NCI-H187 treated with DMSO at 0.1 percent for 48 hours (cell line): Measurements from ENCODE around the gene GPR156.
"Not testable (repeated sequence)": the region's sequence is repeated elsewhere in the genome, so short reads cannot be mapped to it uniquely, and the experiment has no call there.

ENCODE experiments used
- DNase-seq: peaks from one replicate; lab custom pipeline; 2025; lab: John Stamatoyannopoulos, UW

The GPR156 gene

DNA sequence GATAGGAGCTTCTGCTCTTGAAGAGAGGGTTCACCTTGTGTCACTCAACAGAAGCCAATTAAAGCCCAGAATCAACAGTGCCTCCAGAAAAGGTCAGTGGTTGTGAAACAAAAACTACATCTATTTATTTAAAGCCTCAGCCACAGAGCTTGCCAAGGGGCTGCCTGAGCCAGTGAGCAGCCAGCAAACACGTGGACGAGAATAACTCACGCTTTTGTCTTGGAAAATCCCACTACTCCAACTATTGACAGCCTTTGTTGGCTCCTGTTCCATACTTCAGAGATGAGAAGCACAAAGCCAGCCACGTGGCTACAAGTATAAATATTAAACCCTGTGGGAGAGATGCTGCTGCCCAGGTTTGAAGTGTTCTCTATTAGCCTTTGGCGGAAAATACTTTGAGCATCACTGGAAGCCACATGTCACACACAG is 10.3 kb downstream of the GPR156 start:
- DNase-seq, result no peak

- no peak for DNase-seq
Observed at GRCh38 chr3:120272286-120272685, 12.7 kb downstream of the GPR156 start.

DNA sequence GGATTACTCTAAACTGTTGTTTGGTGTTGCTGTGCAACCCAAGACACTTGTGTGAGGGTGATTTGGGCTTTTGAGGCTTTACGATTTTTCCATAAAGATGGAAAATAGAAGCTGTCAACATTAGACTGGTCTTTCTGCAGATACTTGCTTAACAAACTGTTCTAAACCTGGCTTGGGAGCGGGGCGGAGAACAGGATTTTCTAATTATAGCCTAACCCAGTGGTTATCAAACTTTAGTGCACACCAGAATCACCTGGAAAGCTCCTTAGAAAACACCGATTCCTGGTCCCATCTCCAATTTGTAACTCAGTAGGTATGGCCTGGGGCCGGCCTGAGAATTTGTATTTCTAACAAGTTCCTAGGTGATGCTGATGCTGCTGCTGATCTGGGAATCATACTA is 19.0 kb downstream of the GPR156 start:
- DNase-seq, result no peak

DNA sequence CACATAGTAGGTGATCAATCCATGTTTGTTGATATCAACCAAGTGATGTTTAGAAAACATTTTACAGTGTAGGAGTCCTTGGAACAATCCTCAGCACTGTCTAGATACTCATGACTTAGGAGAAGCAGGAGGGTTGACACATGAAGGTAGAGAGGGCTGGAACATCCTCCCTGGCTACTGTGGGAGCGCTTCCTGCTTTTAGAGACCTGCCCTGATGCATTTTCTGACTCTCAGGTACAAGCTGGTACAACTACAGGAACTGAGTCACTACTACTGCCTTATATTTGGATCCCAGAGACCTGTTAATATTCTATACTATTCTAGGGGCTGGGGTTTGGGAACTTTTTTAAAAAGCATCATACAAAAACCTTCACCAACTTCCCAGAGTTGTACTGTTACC is 20.1 kb downstream of the GPR156 start:
- DNase-seq, result no peak

DNA sequence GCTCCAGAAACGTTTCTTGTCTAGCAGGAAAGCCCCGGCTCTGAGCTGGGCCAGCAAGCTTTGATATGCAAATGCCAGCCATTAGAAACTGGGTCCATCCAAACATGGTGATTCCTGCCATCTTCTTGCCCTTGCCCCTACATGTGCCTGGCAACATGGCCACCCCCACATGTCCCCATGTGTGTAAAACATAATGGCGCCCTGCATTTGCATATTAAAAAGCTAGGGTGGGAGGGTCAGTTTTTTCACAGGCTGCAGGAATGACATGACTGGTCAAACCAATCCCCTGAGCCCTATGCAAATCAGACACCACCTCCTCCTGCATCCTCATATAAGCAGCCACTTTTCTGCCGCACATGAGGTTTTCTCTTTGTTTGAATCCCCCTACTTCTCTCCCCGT is 21.2 kb downstream of the GPR156 start:
- DNase-seq, result no peak

- DNase-seq, result no peak
Observed at GRCh38 chr3:120258009-120258408, 27.0 kb downstream of the GPR156 start.

DNA sequence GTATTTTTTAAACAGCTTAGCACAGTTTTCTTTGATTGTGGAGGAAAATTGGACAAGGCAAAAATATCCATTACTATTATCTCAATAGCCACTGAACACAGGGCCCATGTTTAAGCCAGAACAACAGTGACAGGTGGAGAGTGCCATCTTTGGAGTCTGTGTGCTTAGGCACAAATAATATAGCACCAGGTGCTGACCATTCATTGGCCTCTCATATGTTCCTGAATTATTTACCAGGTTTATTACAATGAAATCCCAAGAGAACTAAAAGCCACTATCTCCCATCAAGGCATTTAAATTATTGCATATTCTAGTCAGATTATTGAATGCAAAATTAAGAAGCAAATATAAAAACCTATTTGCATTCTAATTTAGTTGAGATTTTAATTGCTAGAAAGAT is 39.6 kb downstream of the GPR156 start:
- no peak for DNase-seq

- no peak for DNase-seq
Observed at GRCh38 chr3:120244834-120245225, 40.2 kb downstream of the GPR156 start.

GRCh38 chr3:120239644-120240043 is 45.4 kb downstream of the GPR156 start:
- no peak for DNase-seq

DNA sequence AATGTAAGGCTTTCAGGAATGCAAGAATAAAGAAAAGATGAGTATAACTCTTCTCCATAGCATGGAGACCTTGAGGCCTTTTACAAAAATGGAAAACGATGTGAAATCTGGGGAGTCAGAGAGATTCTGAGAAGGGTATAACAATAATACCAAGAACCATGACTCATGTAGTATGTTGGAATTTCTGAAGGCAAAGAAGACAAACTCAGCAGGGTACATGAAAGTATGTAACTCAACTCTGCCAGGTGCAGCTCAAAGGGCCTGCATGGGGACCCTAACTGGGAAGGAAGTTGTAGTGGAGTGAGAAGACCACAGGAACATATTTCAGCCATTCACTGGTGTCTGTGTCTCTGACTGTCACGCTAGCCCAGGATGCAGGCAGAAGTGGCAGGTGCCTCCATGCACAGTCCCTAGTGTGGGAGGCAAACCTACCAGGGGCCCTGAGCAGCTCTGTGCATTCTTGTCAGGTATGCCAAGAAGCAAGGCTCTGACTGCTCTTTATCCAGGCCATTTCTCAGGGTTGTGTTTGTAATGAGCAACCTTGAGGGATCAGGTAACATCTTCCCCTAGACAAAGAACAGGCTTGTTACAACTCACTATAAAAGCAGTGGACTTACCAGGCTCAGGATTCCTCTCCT is 57.2 kb downstream of the GPR156 start:
- DNase-seq, result no peak

- no peak for DNase-seq
Observed at GRCh38 chr3:120224237-120224636, 60.8 kb downstream of the GPR156 start.

GRCh38 chr3:120218981-120219380 is 66.0 kb downstream of the GPR156 start:
- DNase-seq, result no peak

- DNase-seq, result not testable (repeated sequence)
Observed at GRCh38 chr3:120216633-120217032, 68.4 kb downstream of the GPR156 start.

DNA sequence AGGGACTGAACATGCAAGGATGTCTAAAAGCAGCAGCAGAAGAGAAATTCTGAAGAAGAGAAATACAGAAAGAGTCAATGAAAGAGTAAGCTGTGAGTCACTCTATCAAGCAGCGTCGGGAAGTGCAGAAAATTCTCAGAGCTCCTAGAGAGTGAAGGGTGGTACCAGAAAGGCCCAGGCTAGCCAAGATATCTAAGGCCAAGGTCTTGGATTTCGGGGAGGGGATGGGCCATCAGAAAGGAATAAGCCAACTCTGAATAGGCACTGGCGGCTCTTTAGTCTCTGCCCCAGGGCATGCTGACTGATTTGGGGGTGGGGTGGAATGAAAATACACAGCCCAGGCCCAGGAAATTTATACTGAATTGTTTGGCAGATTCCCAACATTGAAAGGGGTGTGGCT is 70.8 kb downstream of the GPR156 start:
- no peak for DNase-seq

GRCh38 chr3:120212505-120212904 is 72.5 kb downstream of the GPR156 start:
- DNase-seq, result no peak

DNA sequence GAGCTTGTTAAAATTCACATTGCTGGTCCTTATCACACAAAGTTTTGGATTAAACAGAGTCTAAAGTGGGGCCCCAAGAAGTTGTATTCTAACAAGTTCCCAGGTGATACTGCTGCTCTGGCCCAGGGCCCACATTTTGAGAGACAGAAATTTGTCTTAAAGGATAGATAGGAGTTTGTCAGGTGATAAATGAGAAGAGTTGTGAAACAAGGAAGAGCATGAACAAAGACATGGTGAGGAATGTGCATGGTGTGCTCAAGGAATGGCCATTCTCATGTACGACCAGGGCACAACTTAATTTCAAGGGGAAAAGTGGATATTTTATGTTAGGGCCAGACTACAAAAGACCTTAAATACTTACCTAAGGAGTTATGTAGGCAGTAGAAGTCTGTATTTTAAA is 75.6 kb downstream of the GPR156 start:
- DNase-seq, result no peak

GRCh38 chr3:120204338-120204737 is 80.7 kb downstream of the GPR156 start:
- DNase-seq, result no peak

- no peak for DNase-seq
Observed at GRCh38 chr3:120203621-120204020, 81.4 kb downstream of the GPR156 start.

- DNase-seq, result no peak
Observed at GRCh38 chr3:120203016-120203415, 82.0 kb downstream of the GPR156 start.

- no peak for DNase-seq
Observed at GRCh38 chr3:120202363-120202762, 82.7 kb downstream of the GPR156 start.

DNA sequence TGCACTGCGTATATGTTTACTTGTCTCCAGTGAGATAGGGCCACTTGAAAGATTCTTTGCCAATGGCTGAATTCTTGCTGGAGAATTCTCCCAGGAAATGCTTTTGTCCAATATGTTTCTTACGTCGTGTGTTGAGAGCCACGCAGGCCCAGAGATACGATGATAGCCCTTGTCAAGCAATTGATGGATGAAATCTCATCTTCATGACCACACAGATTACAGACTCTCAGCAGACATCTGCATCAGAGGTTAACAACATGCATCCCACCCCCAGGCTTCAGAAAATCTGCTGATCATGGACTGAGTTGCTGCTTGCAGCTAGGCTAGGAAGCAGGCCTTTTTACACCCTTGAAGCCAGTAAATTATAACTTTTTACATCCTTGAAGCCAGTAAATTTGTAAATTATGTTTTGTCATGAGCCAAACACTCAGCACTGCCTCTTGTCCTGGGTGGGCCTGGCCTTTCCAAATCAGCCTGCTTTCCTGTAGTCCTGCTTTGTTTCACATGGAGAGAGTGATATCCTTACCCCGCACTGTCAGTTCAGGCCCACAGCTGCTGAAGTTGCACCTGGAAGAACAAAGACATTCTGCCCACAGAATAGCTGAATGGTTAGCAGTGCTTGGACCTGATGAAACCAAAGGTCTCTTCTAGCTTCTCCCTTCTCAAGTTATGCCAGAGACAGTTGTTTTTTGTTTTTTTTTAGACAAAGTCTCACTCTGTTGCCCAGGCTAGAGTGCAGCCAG is 84.4 kb downstream of the GPR156 start:
- no peak for DNase-seq

DNA sequence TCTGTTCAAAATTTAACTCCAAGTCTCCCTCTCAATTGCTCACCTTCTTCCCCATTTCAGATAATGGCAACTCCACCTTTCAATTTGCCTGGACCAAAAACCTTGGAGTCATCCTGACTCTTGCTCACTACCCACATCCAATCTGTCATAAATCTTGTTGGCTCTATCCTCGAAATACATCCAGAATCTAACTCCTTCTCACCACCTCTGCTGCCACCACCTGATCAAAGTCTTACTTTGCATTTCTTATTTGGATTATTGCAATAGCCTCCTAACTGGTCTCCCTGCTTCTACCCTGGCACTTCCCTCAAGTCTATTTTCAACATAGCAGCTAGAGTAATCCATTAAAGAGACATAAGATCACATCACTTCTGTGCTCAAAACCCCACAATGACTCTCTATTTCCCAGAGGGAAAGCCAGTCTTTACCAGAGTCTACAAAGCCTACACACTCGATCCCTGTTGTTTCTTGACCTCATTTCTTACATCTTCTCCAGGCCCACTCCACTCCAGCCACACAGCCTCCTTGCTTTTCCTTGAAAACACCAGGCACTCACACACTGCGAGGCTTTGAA is 86.6 kb downstream of the GPR156 start:
- DNase-seq, result no peak

GRCh38 chr3:120196812-120197211 is 88.2 kb downstream of the GPR156 start:
- DNase-seq, result no peak

GRCh38 chr3:120196333-120196732 is 88.7 kb downstream of the GPR156 start:
- no peak for DNase-seq
